ENCODE results near the gene MDGA2.

DNA sequence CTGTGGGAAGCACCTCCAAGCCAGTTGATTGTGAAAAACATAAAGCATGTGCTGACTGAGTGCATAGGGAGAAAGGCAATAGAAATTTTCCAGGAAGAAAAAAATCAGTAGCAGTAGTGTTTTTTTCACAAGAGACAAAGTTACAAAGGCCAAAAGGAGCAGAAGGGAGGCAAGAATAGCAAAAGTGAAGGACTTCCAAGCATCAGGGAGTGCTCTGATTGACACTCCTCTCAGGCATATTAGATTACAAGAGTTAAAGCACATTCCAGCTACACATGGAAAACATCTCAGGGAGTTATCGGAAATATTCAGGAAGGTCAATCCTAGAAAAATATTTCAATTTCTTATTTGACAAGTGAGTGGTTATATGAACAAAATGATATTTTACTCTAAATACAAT lies 508.0 kb downstream of the MDGA2 start:
- TF ChIP-seq POLR2A (IDR thresholded peaks at IDR 0.05; ENCODE audit: low read depth, low read length) (no peak), TAF1 (IDR thresholded peaks at IDR 0.05; ENCODE audit: borderline replicate concordance, low read depth, low read length) (no peak), POLR2AphosphoS5 (IDR thresholded peaks at IDR 0.05; ENCODE audit: low read depth, low read length) (no peak)
